ENCODE data around the gene TMEM229A. TPM values are rescaled to one million over a fixed set of nuclear protein-coding genes. Genes with fewer than 3 reads are reported as not detected.
"Not testable (repeated sequence)": the region's sequence is repeated elsewhere in the genome, so short reads cannot be mapped to it uniquely, and the experiment has no call there.

TMEM229A gene
- total RNA-seq, 1 experiment from 2014 or later, result not detected

- no peaks in the 10 kb centered on the region for H3K79me2 ChIP-seq (ENCODE audit: low read depth)
- POLR2A ChIA-PET (ENCODE audit: unreplicated experiment), result no interaction called here
- CTCF ChIA-PET, result no interaction called here
- no peaks in the 10 kb centered on the region for H3K9me3 ChIP-seq (ENCODE audit: insufficient read depth, low read depth)
- TF ChIP-seq, protein P1, sequence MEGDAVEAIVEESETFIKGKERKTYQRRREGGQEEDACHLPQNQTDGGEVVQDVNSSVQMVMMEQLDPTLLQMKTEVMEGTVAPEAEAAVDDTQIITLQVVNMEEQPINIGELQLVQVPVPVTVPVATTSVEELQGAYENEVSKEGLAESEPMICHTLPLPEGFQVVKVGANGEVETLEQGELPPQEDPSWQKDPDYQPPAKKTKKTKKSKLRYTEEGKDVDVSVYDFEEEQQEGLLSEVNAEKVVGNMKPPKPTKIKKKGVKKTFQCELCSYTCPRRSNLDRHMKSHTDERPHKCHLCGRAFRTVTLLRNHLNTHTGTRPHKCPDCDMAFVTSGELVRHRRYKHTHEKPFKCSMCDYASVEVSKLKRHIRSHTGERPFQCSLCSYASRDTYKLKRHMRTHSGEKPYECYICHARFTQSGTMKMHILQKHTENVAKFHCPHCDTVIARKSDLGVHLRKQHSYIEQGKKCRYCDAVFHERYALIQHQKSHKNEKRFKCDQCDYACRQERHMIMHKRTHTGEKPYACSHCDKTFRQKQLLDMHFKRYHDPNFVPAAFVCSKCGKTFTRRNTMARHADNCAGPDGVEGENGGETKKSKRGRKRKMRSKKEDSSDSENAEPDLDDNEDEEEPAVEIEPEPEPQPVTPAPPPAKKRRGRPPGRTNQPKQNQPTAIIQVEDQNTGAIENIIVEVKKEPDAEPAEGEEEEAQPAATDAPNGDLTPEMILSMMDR (conservative IDR thresholded peaks at IDR 0.05), result no peak
- no peak for TF ChIP-seq EZH2 (IDR thresholded peaks at IDR 0.05; ENCODE audit: low read depth)
- H3K4me2 ChIP-seq, result no peak overlapping the region
- no peak overlapping the region for H3K27ac ChIP-seq
- H3F3A ChIP-seq (ENCODE audit: insufficient read depth, low read depth), result no peaks in the 10 kb centered on the region
- no peak overlapping the region for H3K4me3 ChIP-seq
- H3K4me1 ChIP-seq (replicated peaks; ENCODE audit: insufficient read depth), result no peaks in the 10 kb centered on the region
- intact Hi-C loops (cut with micrococcal nuclease; ENCODE audit: unreplicated experiment), result no loop called here
- H3K9me2 ChIP-seq (ENCODE audit: insufficient read depth), result no peaks in the 10 kb centered on the region
- H3K36me3 ChIP-seq (ENCODE audit: low read depth), result no peaks in the 10 kb centered on the region
- BruUV-seq (replicated peaks), result no TSS peak
- H2AFZ ChIP-seq, result no peak overlapping the region
- no peaks in the 10 kb centered on the region for H4K20me1 ChIP-seq (ENCODE audit: insufficient read depth)
- H3K27me3 ChIP-seq (ENCODE audit: insufficient read depth, low read depth), result no peaks in the 10 kb centered on the region
- DNase-seq, result no peak
Measured at GRCh38 chr7:124012864-124013263, 20.0 kb downstream of the TMEM229A start.

DNA sequence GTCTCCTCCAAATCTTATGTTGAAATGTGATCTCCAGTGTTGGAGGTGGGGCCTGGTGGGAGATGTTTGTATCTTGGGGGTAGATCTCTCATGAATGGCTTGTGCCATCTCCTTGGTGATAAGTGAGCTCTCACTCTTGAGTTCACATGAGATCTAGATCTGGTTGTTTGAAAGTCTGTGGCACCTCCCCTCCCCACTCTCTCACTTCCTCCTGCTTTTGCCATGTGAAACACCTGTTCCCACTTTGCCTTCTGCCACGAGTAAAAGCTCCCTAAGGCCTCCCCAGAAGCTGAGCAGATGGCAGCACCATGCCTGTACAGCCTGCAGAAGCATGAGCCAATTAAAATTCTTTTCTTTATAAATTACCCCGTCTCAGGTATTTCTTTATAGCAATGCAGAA lies 23.5 kb downstream of the TMEM229A start:
- Histone ChIP-seq H3K4me2 (no peak overlapping the region), H3K9me2 (ENCODE audit: insufficient read depth) (no peaks in the 10 kb centered on the region), H3K27me3 (ENCODE audit: insufficient read depth, low read depth) (no peaks in the 10 kb centered on the region), H4K20me1 (ENCODE audit: insufficient read depth) (no peaks in the 10 kb centered on the region), H3K79me2 (ENCODE audit: low read depth) (no peaks in the 10 kb centered on the region), H3K27ac (no peak overlapping the region), H3F3A (ENCODE audit: insufficient read depth, low read depth) (no peaks in the 10 kb centered on the region), H3K4me1 (replicated peaks; ENCODE audit: insufficient read depth) (no peaks in the 10 kb centered on the region), H3K4me3 (no peak overlapping the region), H3K9me3 (ENCODE audit: insufficient read depth, low read depth) (no peaks in the 10 kb centered on the region), H2AFZ (0 out of 2 replicates have a peak overlapping the region, but pooled peaks have one; percentile 24), H3K36me3 (ENCODE audit: low read depth) (no peaks in the 10 kb centered on the region)
- POLR2A ChIA-PET (ENCODE audit: unreplicated experiment), result no interaction called here
- no TSS peak for BruUV-seq (replicated peaks)
- intact Hi-C loops (cut with micrococcal nuclease; ENCODE audit: unreplicated experiment), result no loop called here
- CTCF ChIA-PET, result no interaction called here
- DNase-seq, result no peak
- TF ChIP-seq EZH2 (IDR thresholded peaks at IDR 0.05; ENCODE audit: low read depth), result no peak

DNA sequence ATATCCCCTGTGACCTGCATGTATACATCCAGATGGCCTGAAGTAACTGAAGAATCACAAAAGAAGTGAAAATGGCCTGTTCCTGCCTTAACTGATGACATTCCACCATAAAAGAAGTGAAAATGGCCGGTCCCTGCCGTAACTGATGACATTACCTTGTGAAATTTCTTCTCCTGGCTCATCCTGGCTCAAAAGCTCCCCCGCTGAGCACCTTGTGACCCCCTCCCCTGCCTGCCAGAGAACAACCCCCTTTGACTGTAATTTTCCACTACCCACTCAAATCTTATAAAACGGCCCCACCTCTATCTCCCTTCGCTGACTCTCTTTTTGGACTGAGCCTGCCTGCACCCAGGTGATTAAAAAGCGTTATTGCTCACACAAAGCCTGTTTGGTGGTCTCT lies 24.6 kb downstream of the TMEM229A start:
- H3K36me3 ChIP-seq (ENCODE audit: low read depth); H3K9me3 ChIP-seq (ENCODE audit: insufficient read depth, low read depth); H3K27me3 ChIP-seq (ENCODE audit: insufficient read depth, low read depth); H3K4me1 ChIP-seq (replicated peaks; ENCODE audit: insufficient read depth); H4K20me1 ChIP-seq (ENCODE audit: insufficient read depth); BruUV-seq (replicated peaks); H3K27ac ChIP-seq; POLR2A ChIA-PET (ENCODE audit: unreplicated experiment); CTCF ChIA-PET; H3K4me2 ChIP-seq; intact Hi-C loops (cut with micrococcal nuclease; ENCODE audit: unreplicated experiment); H3K4me3 ChIP-seq; H3F3A ChIP-seq (ENCODE audit: insufficient read depth, low read depth); DNase-seq; H3K79me2 ChIP-seq (ENCODE audit: low read depth); H3K9me2 ChIP-seq (ENCODE audit: insufficient read depth): not testable (repeated sequence)
- H2AFZ ChIP-seq, result 0 out of 2 replicates have a peak overlapping the region, but pooled peaks have one; percentile 59

DNA sequence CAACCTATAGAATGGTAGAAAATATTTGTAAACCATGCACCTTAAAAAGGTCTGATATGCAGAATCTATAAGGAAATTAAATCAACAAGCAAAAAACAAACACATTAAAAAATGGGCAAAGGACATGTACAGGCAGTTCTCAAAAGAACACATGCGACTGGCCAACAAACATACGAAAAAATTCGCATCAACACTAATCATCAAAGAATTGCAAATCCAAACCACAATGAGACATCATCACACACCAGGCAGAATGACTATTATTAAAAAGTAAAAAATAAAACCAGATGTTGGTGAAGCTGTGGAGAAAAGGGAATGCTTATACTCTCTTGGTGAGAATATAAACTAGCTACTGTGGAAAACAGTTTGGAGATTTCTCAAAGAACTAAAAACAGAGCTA lies 33.2 kb downstream of the TMEM229A start:
- no TSS peak for BruUV-seq (replicated peaks)
- ChIA-PET CTCF (no interaction called here), POLR2A (ENCODE audit: unreplicated experiment) (no interaction called here)
- Histone ChIP-seq H3F3A (ENCODE audit: insufficient read depth, low read depth) (no peaks in the 10 kb centered on the region), H3K79me2 (ENCODE audit: low read depth) (no peaks in the 10 kb centered on the region), H3K4me1 (replicated peaks; ENCODE audit: insufficient read depth) (no peaks in the 10 kb centered on the region), H4K20me1 (ENCODE audit: insufficient read depth) (no peaks in the 10 kb centered on the region), H2AFZ (no peak overlapping the region), H3K27me3 (ENCODE audit: insufficient read depth, low read depth) (no peaks in the 10 kb centered on the region), H3K4me2 (no peak overlapping the region), H3K4me3 (no peak overlapping the region), H3K9me3 (ENCODE audit: insufficient read depth, low read depth) (no peaks in the 10 kb centered on the region), H3K9me2 (ENCODE audit: insufficient read depth) (no peaks in the 10 kb centered on the region), H3K27ac (no peak overlapping the region), H3K36me3 (ENCODE audit: low read depth) (no peaks in the 10 kb centered on the region)
- no peak for DNase-seq
- intact Hi-C loops (cut with micrococcal nuclease; ENCODE audit: unreplicated experiment), result no loop called here
- TF ChIP-seq EZH2 (IDR thresholded peaks at IDR 0.05; ENCODE audit: low read depth), result no peak
- TF ChIP-seq, protein P1 (conservative IDR thresholded peaks at IDR 0.05), result no peak
